ENCODE data around the gene ST3GAL3.

The ST3GAL3 gene

DNA sequence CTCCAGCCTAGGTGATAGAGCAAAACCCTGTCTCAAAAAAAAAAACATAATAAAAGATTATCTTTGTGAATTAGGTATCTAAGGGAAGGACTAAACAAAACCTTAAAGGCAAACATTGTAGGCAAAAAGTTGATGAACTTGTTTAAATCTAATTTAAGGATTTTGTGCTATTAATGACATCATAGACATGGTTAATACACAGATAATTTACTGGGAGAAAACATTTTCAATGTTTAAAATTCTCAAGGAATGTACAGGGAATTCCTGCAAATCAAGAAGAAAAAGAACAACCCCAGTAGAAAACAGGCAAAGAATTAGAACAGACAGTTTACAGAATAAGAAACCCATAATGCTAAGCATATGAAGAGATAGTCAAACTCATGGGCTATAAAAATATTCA, 47.6 kb downstream of the ST3GAL3 start:
- ChIA-PET CTCF (interaction anchor here (2.9 to 25.9 kb wide), 2 partner anchors 9 to 180 kb away, joined by 22 to 1004 read pairs; partner anchors contain the start of gene ARTN), POLR2A (no interaction called here)
- TF ChIP-seq, protein P1, sequence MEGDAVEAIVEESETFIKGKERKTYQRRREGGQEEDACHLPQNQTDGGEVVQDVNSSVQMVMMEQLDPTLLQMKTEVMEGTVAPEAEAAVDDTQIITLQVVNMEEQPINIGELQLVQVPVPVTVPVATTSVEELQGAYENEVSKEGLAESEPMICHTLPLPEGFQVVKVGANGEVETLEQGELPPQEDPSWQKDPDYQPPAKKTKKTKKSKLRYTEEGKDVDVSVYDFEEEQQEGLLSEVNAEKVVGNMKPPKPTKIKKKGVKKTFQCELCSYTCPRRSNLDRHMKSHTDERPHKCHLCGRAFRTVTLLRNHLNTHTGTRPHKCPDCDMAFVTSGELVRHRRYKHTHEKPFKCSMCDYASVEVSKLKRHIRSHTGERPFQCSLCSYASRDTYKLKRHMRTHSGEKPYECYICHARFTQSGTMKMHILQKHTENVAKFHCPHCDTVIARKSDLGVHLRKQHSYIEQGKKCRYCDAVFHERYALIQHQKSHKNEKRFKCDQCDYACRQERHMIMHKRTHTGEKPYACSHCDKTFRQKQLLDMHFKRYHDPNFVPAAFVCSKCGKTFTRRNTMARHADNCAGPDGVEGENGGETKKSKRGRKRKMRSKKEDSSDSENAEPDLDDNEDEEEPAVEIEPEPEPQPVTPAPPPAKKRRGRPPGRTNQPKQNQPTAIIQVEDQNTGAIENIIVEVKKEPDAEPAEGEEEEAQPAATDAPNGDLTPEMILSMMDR (IDR thresholded peaks at IDR 0.05; ENCODE audit: insufficient read depth, low read length, missing control alignments) = no peak
- H3K4me3 ChIP-seq (ENCODE audit: low read depth, low read length) = no peak overlapping the region
- DNase-seq (ENCODE audit: low read depth, low spot score) = no peak

DNA sequence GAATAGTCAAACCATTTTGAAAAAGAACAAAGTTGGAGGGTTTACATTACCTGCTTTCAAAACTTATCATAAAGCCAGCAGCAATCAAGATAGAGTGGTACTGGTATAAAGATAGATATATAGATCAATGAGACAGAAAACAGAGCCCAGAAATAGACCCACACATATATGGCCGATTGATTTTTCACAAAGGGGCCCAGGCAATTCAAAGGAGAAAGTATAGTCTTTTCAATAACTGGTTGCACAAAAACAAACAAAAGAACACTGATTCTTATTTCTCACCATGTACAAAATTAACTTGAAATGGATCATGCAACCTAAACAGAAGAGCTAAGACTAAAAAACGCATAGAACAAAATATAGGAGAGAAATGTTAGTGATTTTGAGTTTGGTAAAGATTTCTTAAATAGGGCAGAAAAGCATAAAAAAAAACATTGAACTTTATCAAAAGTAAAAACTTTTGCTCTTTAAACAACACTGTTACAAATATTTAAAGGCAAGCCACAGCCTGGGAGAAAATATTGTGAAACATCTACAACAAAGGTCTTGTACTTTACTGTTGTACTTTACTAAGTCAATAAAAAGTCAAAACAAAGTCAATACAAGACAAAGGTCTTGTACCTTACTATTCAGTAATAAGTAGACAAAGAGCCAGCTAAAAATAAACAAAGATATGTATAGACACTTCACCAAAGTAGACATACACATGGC, 50.2 kb downstream of the ST3GAL3 start:
- no peak overlapping the region for H3K4me3 ChIP-seq (ENCODE audit: low read depth, low read length)
- no peak for DNase-seq (ENCODE audit: low read depth, low spot score)
- ChIA-PET POLR2A (no interaction called here), CTCF (interaction anchor here (1.0 to 25.9 kb wide), 2 partner anchors 8 to 177 kb away, joined by 3 to 1004 read pairs; partner anchors contain the start of gene ARTN)
- TF ChIP-seq, protein P1 (IDR thresholded peaks at IDR 0.05; ENCODE audit: insufficient read depth, low read length, missing control alignments) = no peak

DNA sequence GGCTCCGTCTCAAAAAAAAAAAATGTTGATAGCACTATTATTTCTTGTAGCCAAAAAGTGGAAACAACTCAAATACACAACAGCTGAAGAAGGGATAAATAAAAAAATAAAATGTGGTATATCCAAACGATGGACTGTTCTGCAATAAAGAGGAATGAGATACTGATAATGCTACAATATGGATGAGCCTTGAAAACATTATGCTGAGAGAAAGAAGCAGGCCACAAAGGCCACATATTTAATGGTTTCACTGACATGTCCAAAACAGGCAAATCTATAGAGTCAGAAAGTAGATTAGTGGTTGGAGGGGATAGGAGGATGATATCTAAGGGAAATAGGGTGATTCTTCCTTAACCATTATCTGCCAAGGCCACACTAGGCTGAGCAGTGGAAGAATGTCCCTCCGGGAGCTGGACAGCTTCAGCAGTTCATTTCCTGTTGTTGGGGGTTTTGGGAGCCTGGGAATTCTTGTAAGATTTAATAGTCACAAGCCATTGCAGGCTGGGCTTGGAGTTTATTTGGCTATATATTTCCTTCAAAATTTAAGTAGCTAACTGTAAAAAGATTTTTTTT, 53.5 kb downstream of the ST3GAL3 start:
- CTCF ChIA-PET = interaction anchor here (0.7 to 25.9 kb wide), 3 partner anchors 174 to 276 kb away, joined by 3 to 1004 read pairs (median 4); partner anchors contain the start of gene ARTN
- no peak for DNase-seq (ENCODE audit: low read depth, low spot score)
- TF ChIP-seq, protein P1 (IDR thresholded peaks at IDR 0.05; ENCODE audit: insufficient read depth, low read length, missing control alignments) = no peak
- POLR2A ChIA-PET = no interaction called here
- no peak overlapping the region for H3K4me3 ChIP-seq (ENCODE audit: low read depth, low read length)

DNA sequence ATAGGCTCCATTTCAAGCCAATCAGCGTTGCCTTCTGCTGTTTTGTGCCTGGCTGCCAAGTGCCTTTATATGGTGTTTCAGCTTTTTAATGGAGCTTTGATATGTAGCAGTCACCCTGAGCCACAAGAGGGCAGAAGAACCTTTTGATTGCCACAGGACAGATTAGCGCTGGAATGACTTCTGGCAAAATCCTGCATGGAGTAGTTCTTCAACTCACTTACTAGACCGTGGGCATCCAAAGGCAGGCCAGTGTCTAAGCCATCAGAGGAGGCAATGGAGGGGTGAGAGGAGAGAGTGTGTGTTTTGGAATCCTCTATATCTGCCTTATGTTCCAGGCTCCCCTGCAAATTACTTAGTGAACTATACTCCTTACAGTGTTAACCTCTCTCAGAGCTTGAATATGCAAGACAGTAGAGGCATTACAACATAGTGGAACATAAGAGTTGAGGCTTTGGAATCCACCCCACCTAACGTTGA, 56.2 kb downstream of the ST3GAL3 start:
- H3K4me3 ChIP-seq (ENCODE audit: low read depth, low read length) = no peak overlapping the region
- ChIA-PET CTCF (interaction anchor here (0.5 to 25.9 kb wide), 81 partner anchors 9 to 889 kb away, joined by 3 to 1004 read pairs (median 5); partner anchors contain the start of genes ARTN, ATP6V0B, CCDC24 and DPH2), POLR2A (interaction anchor here (0.7 to 1.8 kb wide), 5 partner anchors 170 to 232 kb away, joined by 3 to 13 read pairs (median 3); partner anchors contain the start of genes ARTN and ATP6V0B)
- peak; percentile 73 for DNase-seq (ENCODE audit: low read depth, low spot score)
- TF ChIP-seq, protein P1 (IDR thresholded peaks at IDR 0.05; ENCODE audit: insufficient read depth, low read length, missing control alignments) = peak; percentile 79

DNA sequence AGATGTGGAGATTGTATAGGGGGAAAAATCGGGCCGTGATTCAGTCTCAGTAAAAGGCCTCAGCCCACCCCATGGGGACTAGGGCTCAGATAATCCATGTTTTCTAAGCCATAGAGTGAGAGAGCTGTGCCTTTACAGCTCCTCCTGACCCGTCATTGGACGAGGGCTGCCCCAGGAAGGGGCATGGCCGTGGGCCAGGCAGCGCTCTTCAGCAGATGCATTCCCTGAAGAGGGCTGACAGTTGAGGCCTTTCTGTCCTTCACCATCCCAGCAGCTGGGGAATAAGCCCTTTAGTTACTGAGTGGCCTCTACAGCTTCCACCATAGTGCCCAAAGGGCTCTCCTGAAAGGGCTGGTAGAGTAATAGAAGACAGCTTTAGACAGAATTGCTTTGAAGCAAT, 57.2 kb downstream of the ST3GAL3 start:
- ChIA-PET POLR2A (interaction anchor here (1.8 kb wide), 1 partner anchor 170 kb away, joined by 13 read pairs; no protein-coding TSS in a partner anchor), CTCF (interaction anchor here (0.8 to 25.9 kb wide), 46 partner anchors 9 to 888 kb away, joined by 3 to 1004 read pairs (median 8); partner anchors contain the start of genes ARTN, ATP6V0B, CCDC24 and DPH2)
- no peak overlapping the region for H3K4me3 ChIP-seq (ENCODE audit: low read depth, low read length)
- TF ChIP-seq, protein P1 (IDR thresholded peaks at IDR 0.05; ENCODE audit: insufficient read depth, low read length, missing control alignments) = no peak
- DNase-seq (ENCODE audit: low read depth, low spot score) = no peak

All from AG04449 (cell line).